BE2C (cell line): ENCODE data around the gene STAG1.
A peak's percentile ranks its signal among the peaks of the same experiment; 100 is the strongest.
"Not testable (repeated sequence)": the region's sequence is repeated elsewhere in the genome, so short reads cannot be mapped to it uniquely, and the experiment has no call there.

ENCODE experiments used
- DNase-seq: peaks from one replicate; pipeline ENCODE4 v3.0.0-alpha.2; 2020
- H3K27me3 ChIP-seq: fragments of 250-450 bp; sonication (Bioruptor Pico); 2 replicates; pipeline ENCODE4 v1.5.1; 2020; ENCODE audit warnings: mild to moderate bottlenecking
- H3K36me3 ChIP-seq: fragments of 250-450 bp; sonication (Bioruptor Pico); 2 replicates; pipeline ENCODE4 v1.5.1; 2020; ENCODE audit warnings: mild to moderate bottlenecking
- H3K4me1 ChIP-seq: fragments of 250-450 bp; sonication (Bioruptor Pico); 2 replicates; pipeline ENCODE4 v1.5.1; 2020
- H3K4me3 ChIP-seq: 2 replicates; pipeline ENCODE4 v1.5.1; 2011; ENCODE audit warnings: low read depth, low read length
- H3K9me3 ChIP-seq: fragments of 250-450 bp; sonication (Bioruptor Pico); 2 replicates; pipeline ENCODE4 v1.5.1; 2020
- TF ChIP-seq, protein P1 (sequence below): IDR thresholded peaks from 2 replicates; pipeline ENCODE4 v1.5.1; 2012; ENCODE audit warnings: mild to moderate bottlenecking, low read depth, low read length

Gene STAG1

DNA sequence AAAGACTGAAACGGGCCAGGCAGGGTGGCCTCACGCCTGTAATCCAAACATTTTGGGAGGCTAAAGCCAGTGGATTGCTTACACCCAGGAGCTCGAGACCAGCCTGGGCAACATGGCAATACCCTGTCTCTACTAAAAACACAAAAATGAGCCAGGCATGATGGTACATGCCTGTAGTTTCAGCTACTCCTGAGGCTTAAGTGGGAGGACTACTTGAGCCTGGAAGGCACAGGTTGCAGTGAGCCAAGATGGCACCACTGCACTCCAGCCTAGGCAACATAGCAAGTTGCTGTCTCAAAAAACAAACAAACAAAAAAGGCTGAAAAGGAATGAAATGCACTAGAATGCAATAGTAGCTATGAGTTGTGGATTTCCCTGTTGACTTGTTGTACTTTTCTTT lies 94.7 kb downstream of the STAG1 start:
- no peaks in the 10 kb centered on the region for H3K9me3 ChIP-seq
- TF ChIP-seq, protein P1, sequence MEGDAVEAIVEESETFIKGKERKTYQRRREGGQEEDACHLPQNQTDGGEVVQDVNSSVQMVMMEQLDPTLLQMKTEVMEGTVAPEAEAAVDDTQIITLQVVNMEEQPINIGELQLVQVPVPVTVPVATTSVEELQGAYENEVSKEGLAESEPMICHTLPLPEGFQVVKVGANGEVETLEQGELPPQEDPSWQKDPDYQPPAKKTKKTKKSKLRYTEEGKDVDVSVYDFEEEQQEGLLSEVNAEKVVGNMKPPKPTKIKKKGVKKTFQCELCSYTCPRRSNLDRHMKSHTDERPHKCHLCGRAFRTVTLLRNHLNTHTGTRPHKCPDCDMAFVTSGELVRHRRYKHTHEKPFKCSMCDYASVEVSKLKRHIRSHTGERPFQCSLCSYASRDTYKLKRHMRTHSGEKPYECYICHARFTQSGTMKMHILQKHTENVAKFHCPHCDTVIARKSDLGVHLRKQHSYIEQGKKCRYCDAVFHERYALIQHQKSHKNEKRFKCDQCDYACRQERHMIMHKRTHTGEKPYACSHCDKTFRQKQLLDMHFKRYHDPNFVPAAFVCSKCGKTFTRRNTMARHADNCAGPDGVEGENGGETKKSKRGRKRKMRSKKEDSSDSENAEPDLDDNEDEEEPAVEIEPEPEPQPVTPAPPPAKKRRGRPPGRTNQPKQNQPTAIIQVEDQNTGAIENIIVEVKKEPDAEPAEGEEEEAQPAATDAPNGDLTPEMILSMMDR: no peak
- H3K27me3 ChIP-seq: no peaks in the 10 kb centered on the region
- H3K36me3 ChIP-seq: no peaks in the 10 kb centered on the region; the same call in 1 of the 2 replicates
- DNase-seq: no peak
- H3K4me3 ChIP-seq: no peak overlapping the region
- no peaks in the 10 kb centered on the region for H3K4me1 ChIP-seq

DNA sequence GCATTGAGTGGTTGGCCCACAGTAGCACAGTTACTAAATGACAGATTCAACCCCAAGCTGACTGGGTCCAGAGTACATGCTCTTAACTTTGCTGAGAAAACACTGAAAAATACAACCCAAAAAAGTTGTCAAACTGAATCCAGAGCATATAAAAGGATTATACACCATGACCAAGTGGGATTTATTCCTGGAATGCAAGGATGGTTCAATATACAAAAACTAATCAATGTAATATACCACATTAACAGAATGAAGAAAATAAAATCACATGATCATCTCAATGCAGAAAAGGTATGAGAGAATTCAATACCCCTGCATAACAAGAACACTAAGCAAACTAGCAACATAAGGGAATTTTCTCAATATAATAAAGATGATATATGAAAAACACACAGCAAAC lies 98.5 kb downstream of the STAG1 start:
- H3K9me3 ChIP-seq: no peaks in the 10 kb centered on the region
- H3K4me3 ChIP-seq: no peak overlapping the region
- TF ChIP-seq, protein P1: no peak
- H3K27me3 ChIP-seq: no peaks in the 10 kb centered on the region
- no peaks in the 10 kb centered on the region; the same call in 1 of the 2 replicates for H3K36me3 ChIP-seq
- DNase-seq: no peak
- no peaks in the 10 kb centered on the region for H3K4me1 ChIP-seq

DNA sequence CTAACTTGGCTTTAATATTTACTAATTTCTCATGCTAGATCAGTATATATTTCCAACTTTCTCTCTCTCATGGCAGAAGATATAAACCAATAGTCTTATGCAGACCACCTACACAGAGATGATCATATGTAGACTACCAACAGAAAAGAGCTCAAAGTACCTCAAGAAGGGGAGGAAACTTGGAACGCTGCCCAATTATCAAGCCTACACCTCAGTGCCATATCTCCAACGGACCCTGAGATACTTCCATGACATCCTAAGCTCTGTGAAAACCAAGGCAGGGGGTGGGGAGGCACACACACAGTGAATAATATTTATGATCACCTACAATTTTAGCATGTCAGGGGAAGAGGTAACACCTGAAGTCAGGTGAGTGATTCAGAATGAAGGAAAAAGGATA lies 100.6 kb downstream of the STAG1 start:
- Histone ChIP-seq H3K4me1 (no peaks in the 10 kb centered on the region), H3K9me3 (no peaks in the 10 kb centered on the region), H3K27me3 (no peaks in the 10 kb centered on the region), H3K4me3 (no peak overlapping the region), H3K36me3 (no peaks in the 10 kb centered on the region; the same call in 1 of the 2 replicates)
- TF ChIP-seq, protein P1: no peak
- DNase-seq: no peak

DNA sequence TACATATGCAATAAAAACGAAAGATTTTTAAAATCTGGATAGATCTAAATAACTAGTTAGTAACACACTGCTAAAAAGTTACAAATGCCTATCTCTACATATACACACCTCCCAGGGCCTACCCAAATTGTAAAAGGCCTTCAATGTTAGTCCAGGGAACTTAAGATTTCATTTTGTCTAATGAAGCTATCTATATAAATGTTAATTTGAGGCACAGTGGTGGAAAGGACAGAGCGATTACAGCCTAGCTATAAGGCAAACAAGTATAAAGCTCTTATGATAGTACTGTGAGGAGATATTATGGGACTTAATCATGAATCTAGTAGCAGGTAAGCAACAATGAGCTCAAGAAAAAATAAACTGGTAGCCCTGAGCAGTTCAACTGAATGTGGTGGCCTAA lies 101.7 kb downstream of the STAG1 start:
- Histone ChIP-seq H3K9me3 (no peaks in the 10 kb centered on the region), H3K27me3 (no peaks in the 10 kb centered on the region), H3K4me3 (no peak overlapping the region), H3K36me3 (no peaks in the 10 kb centered on the region; the same call in 1 of the 2 replicates), H3K4me1 (no peaks in the 10 kb centered on the region)
- DNase-seq: no peak
- TF ChIP-seq, protein P1: no peak

DNA sequence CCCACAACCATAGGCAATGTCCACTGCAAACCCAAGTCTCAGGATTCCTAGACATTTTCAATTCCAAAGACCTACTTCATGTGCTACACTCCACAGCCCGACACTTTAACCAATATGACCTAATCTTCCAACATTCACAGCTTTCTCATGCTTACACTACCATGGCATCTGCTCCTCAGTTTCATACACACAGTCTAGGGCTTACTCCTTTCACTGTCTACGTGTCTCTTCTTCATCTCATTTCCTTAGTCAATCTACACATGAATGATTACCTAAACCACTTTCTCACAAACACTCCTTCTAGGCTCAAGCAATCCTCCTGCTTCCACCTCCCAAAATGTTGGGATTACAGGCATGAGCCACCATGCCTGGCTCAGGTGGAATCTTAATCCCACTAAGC lies 106.3 kb downstream of the STAG1 start:
- Histone ChIP-seq H3K4me1 (peaks cover 14% of the 10 kb centered on the region; the same call in 1 of the 2 replicates), H3K4me3 (no peak overlapping the region), H3K27me3 (no peaks in the 10 kb centered on the region), H3K36me3 (no peaks in the 10 kb centered on the region), H3K9me3 (no peaks in the 10 kb centered on the region)
- TF ChIP-seq, protein P1: no peak
- DNase-seq: no peak

DNA sequence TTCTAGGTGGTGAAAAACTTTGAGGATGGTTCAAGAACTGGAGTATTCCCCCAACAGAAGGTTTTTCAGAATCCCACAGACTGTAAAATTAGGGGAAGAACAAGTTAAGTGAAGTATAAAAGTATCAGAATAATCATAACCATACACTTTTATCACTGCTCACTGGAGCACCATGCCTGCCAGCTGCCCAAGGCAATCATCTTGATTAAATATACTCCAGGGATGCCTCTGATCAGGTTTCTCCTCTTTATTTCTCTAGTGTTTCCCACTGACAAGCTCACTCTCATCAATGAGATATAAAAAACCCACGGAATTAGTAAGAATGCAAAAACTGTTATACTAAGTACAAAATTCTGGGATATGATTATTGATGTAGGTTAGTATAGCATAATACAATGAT lies 108.0 kb downstream of the STAG1 start:
- peak; percentile 21 for DNase-seq
- no peaks in the 10 kb centered on the region for H3K36me3 ChIP-seq
- H3K27me3 ChIP-seq: no peaks in the 10 kb centered on the region

DNA sequence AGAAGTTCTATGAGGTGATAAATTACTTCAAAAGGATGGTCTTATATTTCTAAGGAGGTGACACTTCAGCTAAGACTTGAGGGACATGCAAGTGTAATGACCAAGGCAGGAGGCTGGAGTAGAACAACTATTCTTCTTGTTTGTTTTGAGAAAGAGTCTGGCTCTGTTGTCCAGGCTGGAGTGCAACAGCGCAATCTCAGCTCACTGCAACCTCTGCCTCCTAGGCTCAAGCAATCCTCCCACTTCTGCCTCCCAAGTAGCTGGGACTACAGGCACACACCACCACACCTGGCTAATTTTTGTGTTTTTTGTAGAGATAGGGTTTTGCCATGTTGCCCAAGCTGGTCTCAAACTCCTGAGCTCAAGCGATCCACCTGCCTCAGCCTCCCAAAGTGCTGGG lies 108.8 kb downstream of the STAG1 start:
- H3K4me1 ChIP-seq: peaks cover 14% of the 10 kb centered on the region; the same call in 1 of the 2 replicates
- H3K4me3 ChIP-seq, H3K27me3 ChIP-seq, DNase-seq, H3K9me3 ChIP-seq, H3K36me3 ChIP-seq: not testable (repeated sequence)

More for the DNA sequence above, 108.0 kb downstream of the STAG1 start:
- Histone ChIP-seq H3K4me1 (peaks cover 14% of the 10 kb centered on the region; the same call in 1 of the 2 replicates), H3K4me3 (no peak overlapping the region), H3K9me3 (no peaks in the 10 kb centered on the region)
- TF ChIP-seq, protein P1: no peak
